GM23338 (cell line): ENCODE results near the gene SCOC. TPM values are rescaled to one million over a fixed set of nuclear protein-coding genes. Genes with fewer than 3 reads are reported as not detected.

Experiments
- ATAC-seq: fragments of 200-7000 bp; cut with Tn5 transposase; 3 replicates; pipeline ENCODE4 v1.9.1; 2020
- DNase-seq: peaks from one replicate; pipeline ENCODE4 v3.0.0-alpha.2; 2015; ENCODE audit warnings: low spot score
- H2AFZ ChIP-seq: fragments of 200-600 bp; sonication (generic); 2 replicates; pipeline ENCODE4 v1.8.0; 2016; ENCODE audit warnings: antibody characterized with exemption, mild to moderate bottlenecking, moderate library complexity
- H3F3A ChIP-seq: fragments of 200-600 bp; sonication (generic); replicated peaks from 2 replicates; pipeline ENCODE4 v1.8.0; 2017; ENCODE audit warnings: antibody characterized with exemption, mixed run types, low read depth
- H3K27ac ChIP-seq: fragments of 200-600 bp; sonication (generic); 2 replicates; pipeline ENCODE4 v1.6.1; 2016; ENCODE audit warnings: low read depth
- H3K27me3 ChIP-seq: fragments of 200-600 bp; sonication (generic); 2 replicates; pipeline ENCODE4 v1.8.0; 2016; ENCODE audit warnings: mild to moderate bottlenecking, mixed run types, moderate library complexity; ENCODE audit not compliant: insufficient read depth
- H3K36me3 ChIP-seq: fragments of 200-600 bp; sonication (generic); 2 replicates; pipeline ENCODE4 v1.8.0; 2016; ENCODE audit warnings: mild to moderate bottlenecking; ENCODE audit not compliant: insufficient read depth
- H3K4me1 ChIP-seq: fragments of 200-600 bp; sonication (generic); 2 replicates; pipeline ENCODE4 v1.8.0; 2016; ENCODE audit warnings: mild to moderate bottlenecking, moderate library complexity; ENCODE audit not compliant: insufficient read depth
- H3K4me2 ChIP-seq: fragments of 200-600 bp; sonication (generic); 2 replicates; pipeline ENCODE4 v1.7.1; 2017; ENCODE audit warnings: mixed run types
- H3K4me3 ChIP-seq: fragments of 200-600 bp; sonication (generic); 2 replicates; pipeline ENCODE4 v1.6.1; 2016; ENCODE audit warnings: mixed run types
- H3K79me2 ChIP-seq: fragments of 200-600 bp; sonication (generic); replicated peaks from 2 replicates; pipeline ENCODE4 v1.8.0; 2017; ENCODE audit warnings: mild to moderate bottlenecking; ENCODE audit not compliant: insufficient read depth
- H3K9me2 ChIP-seq: fragments of 200-600 bp; sonication (generic); 2 replicates; pipeline ENCODE4 v1.8.0; 2017; ENCODE audit not compliant: insufficient read depth
- H4K20me1 ChIP-seq: fragments of 200-600 bp; sonication (generic); replicated peaks from 2 replicates; pipeline ENCODE4 v1.8.0; 2017; ENCODE audit warnings: mild to moderate bottlenecking; ENCODE audit not compliant: insufficient read depth
- H3K27ac Mint-ChIP-seq: 2 replicates; pipeline ENCODE4 v1.8.0; 2020; ENCODE audit warnings: inconsistent platforms, mild to moderate bottlenecking, moderate library complexity, mixed read lengths
- H3K27me3 Mint-ChIP-seq: 3 replicates; pipeline ENCODE4 v1.8.0; 2022; ENCODE audit warnings: low read depth, mild to moderate bottlenecking, moderate library complexity, mixed read lengths, inconsistent platforms; ENCODE audit not compliant: insufficient read depth, poor library complexity
- H3K36me3 Mint-ChIP-seq: 3 replicates; pipeline ENCODE4 v1.8.0; 2021; ENCODE audit warnings: low read depth, mild to moderate bottlenecking, inconsistent platforms, moderate library complexity, mixed read lengths
- H3K4me1 Mint-ChIP-seq: 3 replicates; pipeline ENCODE4 v1.8.0; 2020; ENCODE audit warnings: mild to moderate bottlenecking, inconsistent platforms, mixed read lengths
- H3K4me3 Mint-ChIP-seq: 3 replicates; pipeline ENCODE4 v1.8.0; 2021; ENCODE audit warnings: moderate library complexity, mild to moderate bottlenecking, inconsistent platforms, mixed read lengths
- H3K9me3 Mint-ChIP-seq: 3 replicates; pipeline ENCODE4 v1.8.0; 2020; ENCODE audit warnings: moderate library complexity, mild to moderate bottlenecking, inconsistent platforms, mixed read lengths
- CREB1 ChIP-seq: fragments of 250-450 bp; sonication (Bioruptor Pico); IDR thresholded peaks from 2 replicates; pipeline ENCODE4 v1.5.0; 2020; ENCODE audit warnings: low read depth, mild to moderate bottlenecking, moderate library complexity
- EZH2 ChIP-seq: fragments of 200-600 bp; sonication (generic); IDR thresholded peaks from one replicate; pipeline ENCODE4 v1.8.0; 2017; ENCODE audit warnings: antibody characterized with exemption, mild to moderate bottlenecking, low read depth; ENCODE audit not compliant: unreplicated experiment
- EZH2phosphoT487 ChIP-seq: fragments of 200-600 bp; sonication (generic); IDR thresholded peaks from one replicate; pipeline ENCODE4 v1.8.1; 2018; ENCODE audit warnings: antibody characterized with exemption; ENCODE audit not compliant: unreplicated experiment
- JUNB ChIP-seq: IDR thresholded peaks from one replicate; pipeline ENCODE4 v1.6.1; 2016; ENCODE audit warnings: antibody characterized with exemption; ENCODE audit not compliant: unreplicated experiment
- NANOG ChIP-seq: IDR thresholded peaks from 2 replicates; pipeline ENCODE4 v1.6.1; 2016; ENCODE audit warnings: antibody characterized with exemption, borderline replicate concordance
- POLR2AphosphoS5 ChIP-seq: IDR thresholded peaks from 2 replicates; pipeline ENCODE4 v1.6.1; 2016; ENCODE audit warnings: antibody characterized with exemption, low read depth
- REST ChIP-seq: IDR thresholded peaks from one replicate; pipeline ENCODE4 v1.6.1; 2018; ENCODE audit warnings: antibody characterized with exemption; ENCODE audit not compliant: unreplicated experiment
- STAT1 ChIP-seq: IDR thresholded peaks from one replicate; pipeline ENCODE4 v1.6.1; 2016; ENCODE audit warnings: antibody characterized with exemption; ENCODE audit not compliant: unreplicated experiment
- ZNF114 ChIP-seq: fragments of 250-450 bp; sonication (Bioruptor Pico); IDR thresholded peaks from 2 replicates; pipeline ENCODE4 v1.5.0; 2020; ENCODE audit warnings: mild to moderate bottlenecking, moderate library complexity
- ZNF331 ChIP-seq: fragments of 250-450 bp; sonication (Bioruptor Pico); IDR thresholded peaks from 2 replicates; pipeline ENCODE4 v1.5.0; 2020; ENCODE audit warnings: low read depth, mild to moderate bottlenecking, moderate library complexity
- ZNF462 ChIP-seq: fragments of 250-450 bp; sonication (Bioruptor Pico); IDR thresholded peaks from 2 replicates; pipeline ENCODE4 v1.5.0; 2020; ENCODE audit warnings: mild to moderate bottlenecking, moderate library complexity
- polyA plus RNA-seq: library from polyadenylated mRNA; unstranded; fragments of >200 nt; fragmentation: Nextera tagmentation; extraction: Ambion mirVana; gene quantifications from 2 replicates; pipeline ENCODE4 v1.2.1, GENCODE V29; 2016
- total RNA-seq: library from RNA; depleted of rRNA; stranded (reverse); fragments of >200 nt; shearing (Covaris generic); gene quantifications from 2 replicates; pipeline ENCODE4 v1.2.3, GENCODE V29; 2014
- TF ChIP-seq, protein P1 (sequence below): IDR thresholded peaks from 2 replicates; pipeline ENCODE4 v1.6.1; 2016; ENCODE audit warnings: antibody characterized with exemption
- TF ChIP-seq, protein P2 (sequence below), 2 experiments: fragments of 200-600 bp in 1 of 2; sonication (generic) in 1 of 2; conservative IDR thresholded peaks; 2 replicates each; pipeline versions ENCODE4 v1.5.1 to v1.6.1; 2016 to 2017; ENCODE audit warnings: antibody characterized with exemption in 2 of 2, low read depth in 2 of 2, mild to moderate bottlenecking in 2 of 2, moderate library complexity in 1 of 2

The SCOC gene
- total and polyA plus RNA-seq, 2 experiments from 2014 or later = 47.2 to 59.5 TPM

GRCh38 chr4:140344101-140344500 is 29.3 kb upstream of the SCOC start:
- no peaks in the 10 kb centered on the region for H3K9me3 Mint-ChIP-seq
- Histone ChIP-seq H3K27me3 (no peaks in the 10 kb centered on the region), H3K4me1 (peaks cover 10% of the 10 kb centered on the region), H2AFZ (peak overlapping the region; percentile 85; the same call in 1 of the 2 replicates), H3K79me2 (no peaks in the 10 kb centered on the region), H3K9me2 (no peaks in the 10 kb centered on the region), H4K20me1 (no peaks in the 10 kb centered on the region), H3K36me3 (no peaks in the 10 kb centered on the region), H3K27ac (no peak overlapping the region), H3K4me3 (no peak overlapping the region), H3K4me2 (no peak overlapping the region), H3F3A (no peaks in the 10 kb centered on the region)
- H3K27me3 Mint-ChIP-seq = peaks cover 6% of the 10 kb centered on the region
- H3K4me1 Mint-ChIP-seq = peaks cover 32% of the 10 kb centered on the region
- no peak overlapping the region for H3K4me3 Mint-ChIP-seq
- H3K27ac Mint-ChIP-seq = no peak overlapping the region
- TF ChIP-seq JUNB = no peak
- TF ChIP-seq STAT1 = no peak
- TF ChIP-seq POLR2AphosphoS5 = no peak
- TF ChIP-seq, protein P1, sequence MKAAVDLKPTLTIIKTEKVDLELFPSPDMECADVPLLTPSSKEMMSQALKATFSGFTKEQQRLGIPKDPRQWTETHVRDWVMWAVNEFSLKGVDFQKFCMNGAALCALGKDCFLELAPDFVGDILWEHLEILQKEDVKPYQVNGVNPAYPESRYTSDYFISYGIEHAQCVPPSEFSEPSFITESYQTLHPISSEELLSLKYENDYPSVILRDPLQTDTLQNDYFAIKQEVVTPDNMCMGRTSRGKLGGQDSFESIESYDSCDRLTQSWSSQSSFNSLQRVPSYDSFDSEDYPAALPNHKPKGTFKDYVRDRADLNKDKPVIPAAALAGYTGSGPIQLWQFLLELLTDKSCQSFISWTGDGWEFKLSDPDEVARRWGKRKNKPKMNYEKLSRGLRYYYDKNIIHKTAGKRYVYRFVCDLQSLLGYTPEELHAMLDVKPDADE = no peak
- TF ChIP-seq, protein P2, sequence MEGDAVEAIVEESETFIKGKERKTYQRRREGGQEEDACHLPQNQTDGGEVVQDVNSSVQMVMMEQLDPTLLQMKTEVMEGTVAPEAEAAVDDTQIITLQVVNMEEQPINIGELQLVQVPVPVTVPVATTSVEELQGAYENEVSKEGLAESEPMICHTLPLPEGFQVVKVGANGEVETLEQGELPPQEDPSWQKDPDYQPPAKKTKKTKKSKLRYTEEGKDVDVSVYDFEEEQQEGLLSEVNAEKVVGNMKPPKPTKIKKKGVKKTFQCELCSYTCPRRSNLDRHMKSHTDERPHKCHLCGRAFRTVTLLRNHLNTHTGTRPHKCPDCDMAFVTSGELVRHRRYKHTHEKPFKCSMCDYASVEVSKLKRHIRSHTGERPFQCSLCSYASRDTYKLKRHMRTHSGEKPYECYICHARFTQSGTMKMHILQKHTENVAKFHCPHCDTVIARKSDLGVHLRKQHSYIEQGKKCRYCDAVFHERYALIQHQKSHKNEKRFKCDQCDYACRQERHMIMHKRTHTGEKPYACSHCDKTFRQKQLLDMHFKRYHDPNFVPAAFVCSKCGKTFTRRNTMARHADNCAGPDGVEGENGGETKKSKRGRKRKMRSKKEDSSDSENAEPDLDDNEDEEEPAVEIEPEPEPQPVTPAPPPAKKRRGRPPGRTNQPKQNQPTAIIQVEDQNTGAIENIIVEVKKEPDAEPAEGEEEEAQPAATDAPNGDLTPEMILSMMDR (conservative IDR thresholded peaks at IDR 0.05; ENCODE audit: low read depth in 2 of 2) = no peak
- TF ChIP-seq CREB1 (CRISPR knock-in tag) = no peak
- TF ChIP-seq ZNF462 (CRISPR knock-in tag) = no peak
- TF ChIP-seq EZH2phosphoT487 = no peak
- TF ChIP-seq EZH2 = no peak
- TF ChIP-seq REST = no peak
- TF ChIP-seq ZNF114 (CRISPR knock-in tag) = no peak
- TF ChIP-seq NANOG = no peak
- no peak for TF ChIP-seq ZNF331 (CRISPR knock-in tag)
- ATAC-seq (no peak), DNase-seq (no peak)
- no peaks in the 10 kb centered on the region for H3K36me3 Mint-ChIP-seq
